ENCODE results near the gene FSTL5.

DNA sequence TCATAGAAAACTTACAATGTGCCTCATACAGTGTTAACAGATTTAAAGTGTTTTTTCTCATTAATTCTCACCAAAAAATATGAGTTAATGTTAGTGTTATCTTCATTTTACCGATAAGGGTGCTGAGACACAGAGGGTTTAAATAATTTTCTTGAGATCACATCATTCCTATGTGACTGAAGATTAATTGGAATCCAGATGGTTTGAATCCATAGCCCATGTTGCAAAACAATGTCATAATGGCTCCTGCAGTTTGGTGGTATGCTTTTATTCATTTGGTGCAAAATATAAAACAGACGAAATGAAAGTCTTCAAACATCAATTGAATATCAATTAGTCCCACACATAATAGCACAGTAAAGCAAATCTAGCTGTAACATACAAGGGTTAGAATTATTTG is 512.2 kb downstream of the FSTL5 start:
- no peak for TF ChIP-seq POLR2AphosphoS5 (IDR thresholded peaks at IDR 0.05; ENCODE audit: borderline replicate concordance, low read depth, low read length)
- no peak for TF ChIP-seq EZH2 (IDR thresholded peaks at IDR 0.05)
- no peak for TF ChIP-seq FOXP2 (optimal IDR thresholded peaks at IDR 0.05; ENCODE audit: control extremely low read depth, extremely low read length, insufficient read depth)
